Liver (tissue), 9 donors: ENCODE data around the gene DDX56. TPM values are rescaled to one million over a fixed set of nuclear protein-coding genes. Genes with fewer than 3 reads are reported as not detected.
A peak's percentile ranks its signal among the peaks of the same experiment; 100 is the strongest.

Experiments used
- DNase-seq: peaks from one replicate; pipeline ENCODE4 v3.0.0-alpha.2; 2017; ENCODE audit warnings: low spot score
- H3K27ac ChIP-seq, 2 donors: one replicate each; pipeline ENCODE4 v1.7.0; 2013; ENCODE audit warnings: inconsistent platforms in 2 of 2, low read length in 2 of 2, control low read depth in 1 of 2, low read depth in 1 of 2, mild to moderate bottlenecking in 1 of 2
- H3K27me3 ChIP-seq, 4 donors: one replicate each; pipeline versions ENCODE4 v1.6.1 to v1.7.0; 2013; ENCODE audit warnings: low read length in 3 of 4, inconsistent platforms in 1 of 4, mild to moderate bottlenecking in 1 of 4, moderate library complexity in 1 of 4; ENCODE audit not compliant: control insufficient read depth in 4 of 4, insufficient read depth in 4 of 4
- H3K36me3 ChIP-seq, 4 donors: one replicate each; pipeline versions ENCODE4 v1.6.1 to v1.7.0; 2013; ENCODE audit warnings: low read length in 3 of 4, mild to moderate bottlenecking in 3 of 4, low read depth in 1 of 4, moderate library complexity in 1 of 4; ENCODE audit not compliant: control insufficient read depth in 4 of 4, insufficient read depth in 3 of 4
- H3K4me1 ChIP-seq, 4 donors: one replicate each; pipeline versions ENCODE4 v1.6.1 to v1.7.0; 2013; ENCODE audit warnings: low read length in 3 of 4, mild to moderate bottlenecking in 3 of 4, moderate library complexity in 1 of 4; ENCODE audit not compliant: control insufficient read depth in 4 of 4, insufficient read depth in 4 of 4
- H3K4me3 ChIP-seq, 3 donors: one replicate each; pipeline versions ENCODE4 v1.6.1 to v1.7.0; 2013; ENCODE audit warnings: low read length in 3 of 3, control low read depth in 1 of 3, low read depth in 1 of 3, mild to moderate bottlenecking in 1 of 3
- H3K9ac ChIP-seq, 2 donors: one replicate each; pipeline ENCODE4 v1.7.0; 2013; ENCODE audit warnings: low read length in 2 of 2, mild to moderate bottlenecking in 2 of 2, moderate library complexity in 2 of 2, control low read depth in 1 of 2, low read depth in 1 of 2
- H3K9me3 ChIP-seq, 4 donors: one replicate each; pipeline versions ENCODE4 v1.6.1 to v1.7.0; 2013; ENCODE audit warnings: low read length in 3 of 4; ENCODE audit not compliant: control insufficient read depth in 4 of 4
- EGR1 ChIP-seq, 2 donors: IDR thresholded peaks; 2 replicates each; pipeline ENCODE4 v1.6.1; 2016 to 2018; ENCODE audit warnings: antibody characterized with exemption in 2 of 2, low read depth in 2 of 2
- FOXA1 ChIP-seq: IDR thresholded peaks from 2 replicates; pipeline ENCODE4 v1.6.1; 2016; ENCODE audit warnings: antibody characterized with exemption
- FOXA2 ChIP-seq: IDR thresholded peaks from 2 replicates; pipeline ENCODE4 v1.6.1; 2016; ENCODE audit warnings: antibody characterized with exemption
- GABPA ChIP-seq, 2 donors: IDR thresholded peaks in 1 of 2; conservative IDR thresholded peaks in 1 of 2; 2 replicates each; pipeline ENCODE4 v1.6.1; 2016; ENCODE audit warnings: antibody characterized with exemption in 2 of 2, mild to moderate bottlenecking in 1 of 2, moderate library complexity in 1 of 2
- HNF4A ChIP-seq, 2 donors: conservative IDR thresholded peaks; 2 replicates each; pipeline ENCODE4 v1.6.1; 2016; ENCODE audit warnings: antibody characterized with exemption in 2 of 2, mild to moderate bottlenecking in 2 of 2
- HNF4G ChIP-seq: IDR thresholded peaks from 2 replicates; pipeline ENCODE4 v1.6.1; 2016; ENCODE audit warnings: antibody characterized with exemption
- JUND ChIP-seq, 2 donors: IDR thresholded peaks; 2 replicates each; pipeline ENCODE4 v1.6.1; 2016; ENCODE audit warnings: antibody characterized with exemption in 2 of 2
- NR2F2 ChIP-seq: IDR thresholded peaks from 2 replicates; pipeline ENCODE4 v1.6.1; 2016; ENCODE audit warnings: antibody characterized with exemption
- RAD21 ChIP-seq, 2 donors: IDR thresholded peaks; 2 replicates each; pipeline ENCODE4 v1.6.1; 2016; ENCODE audit warnings: antibody characterized with exemption in 2 of 2, mild to moderate bottlenecking in 2 of 2
- RXRA ChIP-seq, 2 donors: IDR thresholded peaks; 2 replicates each; pipeline ENCODE4 v1.6.1; 2017 to 2018; ENCODE audit warnings: antibody characterized with exemption in 2 of 2, mild to moderate bottlenecking in 1 of 2
- SP1 ChIP-seq: IDR thresholded peaks from 2 replicates; pipeline ENCODE4 v1.6.1; 2018; ENCODE audit warnings: antibody characterized with exemption, mild to moderate bottlenecking
- TAF1 ChIP-seq: conservative IDR thresholded peaks from 2 replicates; pipeline ENCODE4 v1.6.1; 2016; ENCODE audit warnings: antibody characterized with exemption, mild to moderate bottlenecking
- YY1 ChIP-seq: IDR thresholded peaks from 2 replicates; pipeline ENCODE4 v1.6.1; 2016; ENCODE audit warnings: antibody characterized with exemption, mild to moderate bottlenecking
- WGBS: extraction: QIAGEN DNeasy Blood & Tissue Kit; methylation state at CpG from one replicate; pipeline ENCODE4 v1.1.7; 2013; 5-methylcytosine and 5-hydroxymethylcytosine counted together
- polyA plus RNA-seq, 2 donors: library from polyadenylated mRNA; stranded (reverse) in 1 of 2; unstranded in 1 of 2; fragments of 200-250 nt in 1 of 2; fragments of >200 nt in 1 of 2; fragmentation: Nextera tagmentation in 1 of 2; extraction: Ambion mirVana in 1 of 2; gene quantifications; one replicate each; pipeline versions ENCODE4 v1.2.1 to v1.2.3, GENCODE V29; 2013 to 2015
- total RNA-seq, 2 donors: library from RNA; depleted of rRNA; stranded (reverse); fragments of >200 nt; gene quantifications; one replicate each; pipeline ENCODE4 v1.2.3, GENCODE V29; 2014
- TF ChIP-seq, protein P1 (sequence below): IDR thresholded peaks from 2 replicates; pipeline ENCODE4 v1.6.1; 2016; ENCODE audit warnings: antibody characterized with exemption
- TF ChIP-seq, protein P2 (sequence below): IDR thresholded peaks from 2 replicates; pipeline ENCODE4 v1.6.1; 2016; ENCODE audit warnings: antibody characterized with exemption, mild to moderate bottlenecking
- TF ChIP-seq, protein P3 (sequence below): IDR thresholded peaks from 2 replicates; pipeline ENCODE4 v1.6.1; 2016; ENCODE audit warnings: antibody characterized with exemption
- TF ChIP-seq, protein P4 (sequence below): IDR thresholded peaks from 2 replicates; pipeline ENCODE4 v1.6.1; 2016; ENCODE audit warnings: antibody characterized with exemption
- donor health status: healthy.
- donor health status: healthy.
- donor health status: healthy.
- donor health status: healthy.
- donor health status: healthy.

Gene DDX56
- total and polyA plus RNA-seq, 4 donors, result 24.3 to 42.1 (median 31.9) TPM

DNA sequence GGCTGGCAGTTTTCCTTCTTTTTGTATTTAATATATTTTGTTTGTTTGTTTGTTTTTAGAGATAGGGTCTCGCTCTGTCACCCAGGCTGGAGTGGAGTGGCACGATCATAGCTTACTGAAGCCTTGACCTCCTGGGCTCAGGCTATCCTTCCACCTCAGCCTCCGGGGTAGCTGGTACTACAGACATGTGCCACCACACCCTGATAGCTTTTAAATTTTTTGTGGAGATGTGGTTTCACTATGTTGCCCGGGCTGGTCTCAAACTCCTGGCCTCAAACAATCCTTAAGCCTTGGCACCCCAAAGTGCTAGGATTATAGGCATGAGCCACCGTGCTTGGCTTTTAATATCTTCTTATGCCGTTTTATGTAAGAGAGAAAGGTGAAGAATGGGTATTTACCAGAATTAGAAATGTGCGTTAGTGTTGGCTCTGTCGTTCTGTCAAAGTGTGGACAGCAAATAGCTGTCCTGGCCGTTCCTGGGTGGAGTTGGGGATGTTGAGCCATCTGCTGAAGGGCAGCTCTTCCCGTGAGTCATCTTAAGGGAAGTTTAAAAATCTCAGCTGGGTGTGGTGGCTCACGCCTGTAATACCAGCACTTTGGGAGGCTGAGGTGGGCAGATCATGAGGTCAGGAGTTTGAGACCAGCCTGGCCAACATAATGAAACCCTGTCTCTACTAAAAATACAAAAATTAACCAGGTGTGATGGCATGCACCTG, 47.5 kb upstream of the DDX56 start:
- no peak for TF ChIP-seq RAD21 (IDR thresholded peaks at IDR 0.05)
- TF ChIP-seq SP1, result no peak
- no peak for TF ChIP-seq NR2F2
- no peaks in the 10 kb centered on the region for H3K9me3 ChIP-seq
- H3K9ac ChIP-seq, result no peak overlapping the region
- H3K4me3 ChIP-seq, result no peak overlapping the region
- peak overlapping the region in 1 of 2 donors; percentile 43 for H3K27ac ChIP-seq
- peaks cover 3 to 8% (median 5%) of the 10 kb centered on the region in 4 donors for H3K36me3 ChIP-seq
- 84% methylated on average over 11 of the region's 11 CpGs for WGBS
- H3K27me3 ChIP-seq, result no peaks in the 10 kb centered on the region
- peaks cover 2 to 19% (median 17%) of the 10 kb centered on the region in 4 donors for H3K4me1 ChIP-seq
- DNase-seq, result no peak

DNA sequence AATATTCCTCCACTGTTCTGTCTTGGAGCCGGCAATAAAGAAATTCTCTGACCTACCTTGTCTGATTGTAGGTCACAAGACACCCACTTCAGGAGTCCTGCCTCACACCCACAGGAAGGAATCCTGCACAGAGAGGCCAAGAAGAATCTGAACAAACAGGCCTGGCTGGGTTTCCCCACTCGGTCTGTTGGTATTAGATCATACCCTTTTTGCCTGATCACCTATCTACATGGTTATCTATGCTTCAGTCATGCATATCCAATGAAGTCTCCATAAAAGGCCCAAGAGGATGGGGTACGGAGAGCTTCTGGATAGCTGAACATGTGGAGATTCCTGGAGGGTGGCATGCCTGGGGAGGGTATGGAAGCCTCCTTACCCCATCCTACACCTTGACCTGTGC, 45.0 kb upstream of the DDX56 start:
- TF ChIP-seq EGR1 (IDR thresholded peaks at IDR 0.05; ENCODE audit: low read depth in 2 of 2) (no peak), TAF1 (no peak), HNF4A (conservative IDR thresholded peaks at IDR 0.05) (no peak), RXRA (IDR thresholded peaks at IDR 0.05) (no peak), FOXA1 (no peak), GABPA (IDR thresholded peaks at IDR 0.05 in 1 of 2, conservative IDR thresholded peaks at IDR 0.05 in 1 of 2) (no peak), FOXA2 (no peak), YY1 (no peak), RAD21 (IDR thresholded peaks at IDR 0.05) (no peak), JUND (IDR thresholded peaks at IDR 0.05) (no peak), NR2F2 (no peak), HNF4G (no peak)
- TF ChIP-seq, protein P1, sequence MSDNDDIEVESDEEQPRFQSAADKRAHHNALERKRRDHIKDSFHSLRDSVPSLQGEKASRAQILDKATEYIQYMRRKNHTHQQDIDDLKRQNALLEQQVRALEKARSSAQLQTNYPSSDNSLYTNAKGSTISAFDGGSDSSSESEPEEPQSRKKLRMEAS, result no peak
- TF ChIP-seq, protein P2, sequence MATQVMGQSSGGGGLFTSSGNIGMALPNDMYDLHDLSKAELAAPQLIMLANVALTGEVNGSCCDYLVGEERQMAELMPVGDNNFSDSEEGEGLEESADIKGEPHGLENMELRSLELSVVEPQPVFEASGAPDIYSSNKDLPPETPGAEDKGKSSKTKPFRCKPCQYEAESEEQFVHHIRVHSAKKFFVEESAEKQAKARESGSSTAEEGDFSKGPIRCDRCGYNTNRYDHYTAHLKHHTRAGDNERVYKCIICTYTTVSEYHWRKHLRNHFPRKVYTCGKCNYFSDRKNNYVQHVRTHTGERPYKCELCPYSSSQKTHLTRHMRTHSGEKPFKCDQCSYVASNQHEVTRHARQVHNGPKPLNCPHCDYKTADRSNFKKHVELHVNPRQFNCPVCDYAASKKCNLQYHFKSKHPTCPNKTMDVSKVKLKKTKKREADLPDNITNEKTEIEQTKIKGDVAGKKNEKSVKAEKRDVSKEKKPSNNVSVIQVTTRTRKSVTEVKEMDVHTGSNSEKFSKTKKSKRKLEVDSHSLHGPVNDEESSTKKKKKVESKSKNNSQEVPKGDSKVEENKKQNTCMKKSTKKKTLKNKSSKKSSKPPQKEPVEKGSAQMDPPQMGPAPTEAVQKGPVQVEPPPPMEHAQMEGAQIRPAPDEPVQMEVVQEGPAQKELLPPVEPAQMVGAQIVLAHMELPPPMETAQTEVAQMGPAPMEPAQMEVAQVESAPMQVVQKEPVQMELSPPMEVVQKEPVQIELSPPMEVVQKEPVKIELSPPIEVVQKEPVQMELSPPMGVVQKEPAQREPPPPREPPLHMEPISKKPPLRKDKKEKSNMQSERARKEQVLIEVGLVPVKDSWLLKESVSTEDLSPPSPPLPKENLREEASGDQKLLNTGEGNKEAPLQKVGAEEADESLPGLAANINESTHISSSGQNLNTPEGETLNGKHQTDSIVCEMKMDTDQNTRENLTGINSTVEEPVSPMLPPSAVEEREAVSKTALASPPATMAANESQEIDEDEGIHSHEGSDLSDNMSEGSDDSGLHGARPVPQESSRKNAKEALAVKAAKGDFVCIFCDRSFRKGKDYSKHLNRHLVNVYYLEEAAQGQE, result no peak
- TF ChIP-seq, protein P3, sequence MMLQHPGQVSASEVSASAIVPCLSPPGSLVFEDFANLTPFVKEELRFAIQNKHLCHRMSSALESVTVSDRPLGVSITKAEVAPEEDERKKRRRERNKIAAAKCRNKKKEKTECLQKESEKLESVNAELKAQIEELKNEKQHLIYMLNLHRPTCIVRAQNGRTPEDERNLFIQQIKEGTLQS, result no peak
- Histone ChIP-seq H3K36me3 (no peaks in the 10 kb centered on the region), H3K27ac (no peak overlapping the region), H3K9me3 (no peaks in the 10 kb centered on the region), H3K4me3 (no peak overlapping the region), H3K9ac (no peak overlapping the region), H3K27me3 (no peaks in the 10 kb centered on the region), H3K4me1 (peaks cover 2 to 21% (median 17%) of the 10 kb centered on the region in 4 donors)
- 77% methylated on average over 3 of the region's 3 CpGs for WGBS
- DNase-seq, result no peak

DNA sequence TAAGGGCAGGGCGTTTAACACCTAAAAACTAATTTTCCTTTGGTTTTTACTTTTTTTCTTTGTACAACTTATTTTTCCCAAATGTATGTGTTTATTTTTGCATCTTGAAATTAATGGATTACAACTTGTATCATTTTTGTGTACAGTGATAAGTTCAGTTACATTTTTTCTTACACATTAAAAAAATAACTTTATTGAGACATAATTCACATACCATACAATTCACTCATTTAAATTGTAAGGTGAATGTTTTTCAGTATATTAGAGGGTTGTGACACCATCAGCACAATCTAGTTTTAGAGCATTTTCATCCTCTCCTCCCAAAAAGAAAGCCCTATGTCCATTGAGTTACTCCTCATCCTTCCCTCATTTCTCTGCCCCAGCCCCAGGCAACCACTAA, 44.3 kb upstream of the DDX56 start:
- no peak for DNase-seq
- no peaks in the 10 kb centered on the region for H3K9me3 ChIP-seq
- WGBS, result 96% methylated on average over 1 of the region's 1 CpG
- H3K27ac ChIP-seq, result no peak overlapping the region
- no peak overlapping the region for H3K9ac ChIP-seq
- no peaks in the 10 kb centered on the region for H3K27me3 ChIP-seq
- no peaks in the 10 kb centered on the region for H3K36me3 ChIP-seq
- no peak overlapping the region for H3K4me3 ChIP-seq
- peaks cover 2 to 19% (median 15%) of the 10 kb centered on the region in 4 donors for H3K4me1 ChIP-seq
- TF ChIP-seq FOXA1, result no peak
- TF ChIP-seq RAD21 (IDR thresholded peaks at IDR 0.05), result no peak
- TF ChIP-seq EGR1 (IDR thresholded peaks at IDR 0.05; ENCODE audit: low read depth in 2 of 2), result no peak
- no peak for TF ChIP-seq JUND (IDR thresholded peaks at IDR 0.05)
- no peak for TF ChIP-seq TAF1
- TF ChIP-seq, protein P4, sequence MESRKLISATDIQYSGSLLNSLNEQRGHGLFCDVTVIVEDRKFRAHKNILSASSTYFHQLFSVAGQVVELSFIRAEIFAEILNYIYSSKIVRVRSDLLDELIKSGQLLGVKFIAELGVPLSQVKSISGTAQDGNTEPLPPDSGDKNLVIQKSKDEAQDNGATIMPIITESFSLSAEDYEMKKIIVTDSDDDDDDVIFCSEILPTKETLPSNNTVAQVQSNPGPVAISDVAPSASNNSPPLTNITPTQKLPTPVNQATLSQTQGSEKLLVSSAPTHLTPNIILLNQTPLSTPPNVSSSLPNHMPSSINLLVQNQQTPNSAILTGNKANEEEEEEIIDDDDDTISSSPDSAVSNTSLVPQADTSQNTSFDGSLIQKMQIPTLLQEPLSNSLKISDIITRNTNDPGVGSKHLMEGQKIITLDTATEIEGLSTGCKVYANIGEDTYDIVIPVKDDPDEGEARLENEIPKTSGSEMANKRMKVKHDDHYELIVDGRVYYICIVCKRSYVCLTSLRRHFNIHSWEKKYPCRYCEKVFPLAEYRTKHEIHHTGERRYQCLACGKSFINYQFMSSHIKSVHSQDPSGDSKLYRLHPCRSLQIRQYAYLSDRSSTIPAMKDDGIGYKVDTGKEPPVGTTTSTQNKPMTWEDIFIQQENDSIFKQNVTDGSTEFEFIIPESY, result no peak
- TF ChIP-seq YY1, result no peak
- no peak for TF ChIP-seq SP1
- TF ChIP-seq, protein P2, result no peak
